HG03439 (cell line): ENCODE data around the gene HOXB1.

Source experiments
- ATAC-seq: cut with Tn5 transposase; IDR thresholded peaks from one replicate; pipeline ENCODE4 v1.9.1; 2021; ENCODE audit warnings: mild to moderate bottlenecking, moderate library complexity; ENCODE audit not compliant: unreplicated experiment

HOXB1 gene

DNA sequence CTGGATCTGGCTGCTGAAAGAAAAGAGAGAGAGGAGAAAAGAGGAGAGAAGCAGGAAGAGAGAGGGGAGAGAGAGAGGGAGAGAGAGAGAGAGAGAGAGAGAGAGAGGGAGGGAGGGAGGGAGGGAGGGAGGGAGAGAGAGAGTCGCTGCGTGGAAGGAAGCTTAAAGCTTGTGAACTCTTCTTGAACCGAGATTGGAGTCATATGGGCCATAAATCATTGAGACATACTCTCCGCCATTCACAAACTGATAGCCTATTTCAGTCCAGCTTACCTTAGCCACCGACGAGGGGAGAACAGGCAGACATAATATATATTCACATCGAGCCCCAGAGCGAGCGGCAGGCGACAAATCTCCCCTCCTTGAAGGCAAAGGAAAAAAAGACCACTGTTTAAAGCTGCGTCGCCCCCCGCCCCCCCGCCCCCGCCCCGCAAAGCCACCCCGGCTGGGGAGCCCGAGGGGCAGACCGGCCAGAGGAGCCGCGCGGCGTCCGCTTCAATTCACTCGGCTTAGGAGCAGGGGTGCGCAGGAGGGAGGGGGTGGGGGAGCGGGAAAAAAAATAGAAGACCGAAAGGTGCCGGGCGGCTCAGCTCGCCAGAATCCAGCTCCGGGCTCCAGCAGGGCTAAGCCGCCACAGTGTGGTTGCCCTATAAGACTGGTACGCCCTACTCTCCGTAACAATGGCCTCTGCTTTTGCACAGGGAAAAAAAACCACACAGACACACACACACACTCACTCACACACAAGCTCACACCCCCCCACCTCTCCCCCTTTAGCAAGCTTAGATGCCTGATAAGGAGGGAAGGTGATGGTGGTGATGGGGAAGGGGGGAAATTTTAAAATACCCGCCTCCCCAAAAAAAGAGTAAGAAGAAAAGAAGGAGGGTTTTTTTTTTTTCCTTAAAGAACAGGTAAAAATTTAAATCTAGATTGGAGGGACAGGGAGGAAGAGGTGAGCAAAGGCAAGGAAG is 24.7 kb upstream of the HOXB1 start:
- ATAC-seq = no peak

GRCh38 chr17:48554412-48555257 is 23.8 kb upstream of the HOXB1 start:
- ATAC-seq = no peak

DNA sequence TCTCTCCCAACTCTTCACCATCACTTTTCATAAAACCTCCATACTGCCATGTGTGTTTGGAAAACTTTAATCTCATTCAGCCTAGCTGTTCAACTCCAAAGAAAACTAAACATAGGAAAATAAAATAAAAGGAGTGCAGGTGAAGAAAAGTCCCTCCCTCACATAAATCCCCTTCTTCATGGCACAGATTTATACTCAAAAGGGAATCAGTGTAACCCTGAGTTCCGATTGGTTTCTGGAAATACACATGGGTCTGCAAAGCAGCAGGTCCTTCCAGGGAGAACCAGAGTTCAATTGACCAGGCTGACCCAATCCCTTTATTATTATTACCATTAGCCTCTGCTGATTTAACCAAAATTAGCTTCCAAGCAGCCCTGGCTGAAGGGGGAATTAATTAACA is 23.0 kb upstream of the HOXB1 start:
- ATAC-seq = no peak

GRCh38 chr17:48553190-48553547 is 22.4 kb upstream of the HOXB1 start:
- ATAC-seq = no peak

- no peak for ATAC-seq
Observed at GRCh38 chr17:48552466-48553189, 21.8 kb upstream of the HOXB1 start.

DNA sequence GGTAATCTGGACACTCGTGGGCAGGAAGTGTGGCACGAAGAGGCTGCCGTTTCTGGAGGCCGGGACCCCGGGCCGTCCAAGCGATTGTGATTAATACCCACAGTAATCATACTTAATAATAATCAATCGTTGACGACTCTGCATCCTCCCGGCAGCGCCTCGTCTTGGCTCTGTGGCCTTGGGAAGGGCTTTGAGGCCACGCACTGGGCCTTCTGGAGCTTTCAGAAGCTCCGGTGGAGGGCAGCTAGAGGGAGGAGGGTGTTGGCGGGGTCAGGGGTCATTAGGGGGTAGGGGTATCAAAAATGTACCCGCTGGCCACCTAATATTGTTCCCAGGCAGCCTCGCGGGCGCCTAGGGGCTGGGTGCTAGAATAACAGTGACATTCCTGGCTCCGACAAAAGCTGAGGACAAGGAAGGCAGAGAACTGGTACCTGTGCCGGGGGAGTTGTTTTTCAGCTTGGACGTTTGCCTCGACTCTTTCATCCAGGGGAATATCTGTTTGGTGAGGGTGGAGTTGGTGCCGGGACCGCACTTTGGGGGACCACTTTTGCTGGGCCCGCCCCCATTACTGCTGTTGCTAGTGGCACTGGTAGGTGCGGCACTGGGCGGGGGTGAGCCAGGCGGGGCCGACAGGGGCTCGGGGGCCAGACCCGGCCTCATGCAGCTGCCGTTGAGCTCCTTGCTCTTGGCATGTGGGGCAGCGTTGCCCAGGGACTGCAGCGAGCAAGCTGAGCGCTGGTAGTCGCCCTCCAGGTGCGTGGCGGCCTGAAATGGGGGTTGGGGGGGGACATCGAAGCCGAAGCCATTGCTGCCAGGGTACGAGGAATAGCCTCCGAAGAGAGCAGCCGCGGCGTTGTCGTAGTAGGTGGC is 21.0 kb upstream of the HOXB1 start:
- ATAC-seq = no peak

DNA sequence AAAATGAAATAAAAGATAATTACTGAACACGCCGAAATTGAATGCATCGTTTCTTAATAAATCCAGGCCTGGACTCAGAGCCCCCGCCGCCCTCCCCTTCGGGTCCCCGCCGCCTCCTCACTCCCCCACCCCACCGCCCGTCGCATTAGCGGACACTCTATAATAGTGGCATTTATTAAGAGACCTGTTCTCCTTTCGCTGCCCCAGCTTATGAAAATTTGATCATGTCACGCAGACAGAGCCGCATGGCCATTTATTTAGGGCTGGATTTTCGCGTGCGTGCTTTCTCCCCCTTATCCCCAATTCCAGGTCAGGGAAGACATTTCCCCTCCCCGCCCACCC is 20.4 kb upstream of the HOXB1 start:
- no peak for ATAC-seq

DNA sequence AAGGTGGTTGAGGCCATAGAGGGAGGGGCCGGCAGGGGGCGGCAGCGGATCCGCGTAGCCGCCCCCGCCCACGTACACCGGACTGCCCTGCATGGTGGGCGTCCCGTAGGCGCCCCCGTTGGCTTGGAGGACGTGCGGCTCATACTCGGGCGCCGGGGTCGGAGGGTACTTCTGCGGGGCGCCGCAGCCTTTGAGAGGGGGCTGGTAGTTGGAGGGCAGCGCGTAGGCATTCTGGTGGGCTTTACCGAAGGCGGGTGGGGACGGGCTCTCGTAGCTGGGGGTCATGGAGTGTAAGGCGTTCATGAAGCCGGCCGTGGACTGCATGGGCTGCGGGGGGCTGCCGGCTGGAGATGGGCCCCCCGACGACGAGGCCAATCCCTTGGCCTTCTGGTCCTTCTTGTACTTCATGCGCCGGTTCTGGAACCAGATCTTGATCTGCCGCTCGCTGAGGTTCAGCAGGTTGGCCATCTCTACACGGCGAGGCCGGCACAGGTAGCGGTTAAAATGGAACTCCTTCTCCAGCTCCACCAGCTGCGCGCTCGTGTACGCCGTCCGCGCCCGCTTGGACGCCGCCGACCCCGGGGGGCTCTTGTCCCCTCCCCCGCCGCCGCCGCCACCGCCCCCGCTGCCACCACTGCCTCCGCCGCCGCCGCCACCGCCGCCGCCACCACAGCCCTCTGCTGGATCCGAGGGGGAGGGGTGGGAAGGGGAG is 19.8 kb upstream of the HOXB1 start:
- no peak for ATAC-seq

DNA sequence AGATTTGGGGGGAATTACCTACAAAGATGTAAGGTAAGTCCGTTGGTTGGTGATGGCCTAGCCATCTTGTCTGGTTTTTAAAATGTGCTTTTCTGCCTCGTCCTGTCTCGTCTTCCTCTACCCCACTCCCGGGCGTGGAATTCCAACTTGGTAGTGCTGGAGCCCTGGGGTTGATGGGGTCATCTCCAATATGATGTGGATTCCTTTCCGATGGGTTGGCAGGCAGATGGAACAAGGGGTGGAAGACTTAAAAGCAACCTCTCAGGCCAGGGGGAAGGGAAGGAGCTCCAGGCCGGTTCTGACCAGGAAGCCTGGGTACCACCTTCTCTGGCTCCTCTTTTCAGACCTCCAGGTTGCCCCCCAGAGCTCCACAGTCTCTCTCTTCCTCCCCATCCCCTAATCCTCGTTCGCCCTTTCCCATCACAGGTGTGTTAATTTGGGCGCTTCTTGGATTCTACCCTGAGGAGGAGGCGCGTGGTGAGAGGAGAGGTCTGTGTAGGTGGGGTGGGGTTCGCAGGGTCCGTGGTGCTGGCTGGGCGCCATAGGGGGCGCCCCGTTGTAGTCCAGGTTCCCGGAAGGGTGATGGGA is 19.2 kb upstream of the HOXB1 start:
- ATAC-seq = no peak

DNA sequence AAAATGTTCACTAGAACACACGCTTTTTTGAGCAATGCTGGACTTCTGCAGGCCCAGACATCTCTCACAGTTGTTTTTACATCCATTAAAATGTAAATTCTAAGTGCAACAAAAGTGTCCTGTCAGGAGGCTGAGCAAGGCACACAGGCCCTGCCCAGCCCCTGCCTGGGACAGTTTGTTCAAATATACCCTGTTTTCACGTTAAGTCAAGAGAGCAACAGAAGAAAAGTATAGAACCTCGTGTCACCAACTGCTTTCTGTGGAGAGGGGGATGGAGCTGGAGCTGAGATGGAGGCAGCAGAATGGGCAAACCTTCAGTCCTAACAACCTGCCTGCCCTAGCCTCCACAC is 18.4 kb upstream of the HOXB1 start:
- no peak for ATAC-seq

DNA sequence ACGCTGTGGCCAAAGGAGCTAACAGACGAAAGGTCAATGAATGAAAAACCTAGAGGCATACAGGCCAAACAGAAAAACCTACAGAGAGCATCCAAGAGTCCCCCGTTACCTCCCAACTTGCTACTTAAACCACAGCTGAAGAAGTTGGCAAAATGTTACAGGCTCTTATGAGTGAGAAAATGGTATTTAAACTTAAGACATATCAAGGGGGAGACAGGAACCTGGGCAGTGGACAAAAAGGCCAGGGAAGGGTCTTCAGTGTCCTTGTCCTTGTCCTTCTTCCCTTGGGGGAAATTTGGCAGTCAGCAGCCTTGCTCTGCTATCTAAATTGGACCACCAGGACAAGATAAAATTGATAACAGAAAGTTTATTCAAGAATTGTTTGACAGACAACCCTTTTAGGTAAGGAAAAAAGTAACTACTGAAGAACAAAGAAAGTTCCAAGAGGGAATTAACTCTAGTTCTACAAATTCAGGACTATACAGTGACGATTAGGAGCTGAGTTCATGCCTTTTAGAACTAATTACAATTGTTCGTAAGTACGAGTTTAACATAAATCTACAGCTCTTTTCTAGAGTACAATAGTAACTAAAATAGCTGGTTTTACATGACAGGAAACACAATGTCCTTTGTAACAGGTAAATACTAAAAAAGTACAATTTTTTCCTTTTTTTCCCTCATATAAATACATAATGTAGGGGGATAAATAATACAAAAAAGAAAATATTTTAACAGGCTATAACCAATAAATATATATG is 17.9 kb upstream of the HOXB1 start:
- ATAC-seq = no peak

GRCh38 chr17:48547808-48548522 is 17.2 kb upstream of the HOXB1 start:
- ATAC-seq = no peak

- ATAC-seq = no peak
Observed at GRCh38 chr17:48546924-48547807, 16.4 kb upstream of the HOXB1 start.

- no peak for ATAC-seq
Observed at GRCh38 chr17:48546137-48546923, 15.5 kb upstream of the HOXB1 start.

GRCh38 chr17:48545539-48545938 is 14.7 kb upstream of the HOXB1 start:
- ATAC-seq = no peak

DNA sequence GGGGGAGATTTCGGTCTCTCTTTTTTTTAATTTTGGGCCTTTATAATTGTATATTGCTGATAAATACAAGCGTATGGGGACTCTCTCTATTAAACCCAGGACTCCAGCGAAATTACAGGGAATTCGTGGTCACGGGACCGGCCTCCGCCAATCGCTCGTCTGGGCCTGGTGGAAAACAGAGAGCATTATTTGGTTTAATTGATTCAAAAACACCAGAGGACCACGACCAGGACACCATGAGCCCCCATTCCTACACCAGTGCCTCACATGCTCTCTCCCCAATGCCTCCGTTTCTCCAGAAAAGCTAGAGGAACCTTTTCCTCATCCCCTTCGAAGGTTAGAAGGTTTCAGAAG is 14.2 kb upstream of the HOXB1 start, which contains the start of gene HOXB2:
HOXB2 (minus strand) TSS at position 88 of the 354 bp plus-strand sequence. CDS start 198 bp downstream, outside the sequence.
- ATAC-seq = no peak
